ENCODE measurements around the gene MUC20. TPM values are rescaled to one million over a fixed set of nuclear protein-coding genes. Genes with fewer than 3 reads are reported as not detected.
A peak's percentile ranks its signal among the peaks of the same experiment; 100 is the strongest.

The MUC20 gene
- total RNA-seq, 1 donor from 2014 or later: 0.17 TPM

DNA sequence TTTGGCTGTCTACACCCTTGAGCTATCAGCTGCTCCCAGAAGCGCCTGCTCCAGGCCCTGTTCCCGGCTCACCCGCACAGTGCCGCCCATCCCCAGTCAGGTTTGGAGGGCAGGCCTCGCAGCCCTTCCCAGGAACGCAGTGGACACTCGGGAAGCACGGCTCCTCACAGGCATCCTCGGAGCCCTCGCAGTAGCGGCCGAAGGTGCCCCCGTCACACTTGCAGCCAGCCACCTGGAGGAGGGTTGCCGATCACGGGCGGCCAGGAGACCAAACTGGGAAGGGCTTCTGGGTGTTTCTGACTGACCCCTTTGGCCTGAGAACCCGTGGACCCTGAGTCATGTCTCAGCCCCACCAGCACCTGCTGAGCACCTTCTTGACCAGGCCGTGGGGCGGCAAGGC, 33.4 kb downstream of the MUC20 start:
- Histone ChIP-seq H4K20me1 (ENCODE audit: low read depth) (no peaks in the 10 kb centered on the region), H3K9ac (no peak overlapping the region), H3K4me3 (no peak overlapping the region), H2AFZ (replicated peaks) (no peak overlapping the region), H3K4me2 (no peak overlapping the region), H3K9me3 (ENCODE audit: low read depth) (no peaks in the 10 kb centered on the region), H3K36me3 (no peaks in the 10 kb centered on the region), H3K79me2 (ENCODE audit: low read depth) (no peaks in the 10 kb centered on the region), H3K4me1 (no peaks in the 10 kb centered on the region), H3F3A (ENCODE audit: low read depth) (no peaks in the 10 kb centered on the region), H3K27me3 (no peaks in the 10 kb centered on the region), H3K27ac (no peak overlapping the region)
- Mint-ChIP-seq H3K4me3 (no peak overlapping the region), H3K36me3 (peaks cover 1% of the 10 kb centered on the region), H3K27ac (no peak overlapping the region), H3K27me3 (ENCODE audit: insufficient read depth, low read depth) (peaks cover 2% of the 10 kb centered on the region), H3K9me3 (no peaks in the 10 kb centered on the region), H3K4me1 (peaks cover 8% of the 10 kb centered on the region)
- no peak for DNase-seq (ENCODE audit: low spot score)
- TF ChIP-seq, protein P1, sequence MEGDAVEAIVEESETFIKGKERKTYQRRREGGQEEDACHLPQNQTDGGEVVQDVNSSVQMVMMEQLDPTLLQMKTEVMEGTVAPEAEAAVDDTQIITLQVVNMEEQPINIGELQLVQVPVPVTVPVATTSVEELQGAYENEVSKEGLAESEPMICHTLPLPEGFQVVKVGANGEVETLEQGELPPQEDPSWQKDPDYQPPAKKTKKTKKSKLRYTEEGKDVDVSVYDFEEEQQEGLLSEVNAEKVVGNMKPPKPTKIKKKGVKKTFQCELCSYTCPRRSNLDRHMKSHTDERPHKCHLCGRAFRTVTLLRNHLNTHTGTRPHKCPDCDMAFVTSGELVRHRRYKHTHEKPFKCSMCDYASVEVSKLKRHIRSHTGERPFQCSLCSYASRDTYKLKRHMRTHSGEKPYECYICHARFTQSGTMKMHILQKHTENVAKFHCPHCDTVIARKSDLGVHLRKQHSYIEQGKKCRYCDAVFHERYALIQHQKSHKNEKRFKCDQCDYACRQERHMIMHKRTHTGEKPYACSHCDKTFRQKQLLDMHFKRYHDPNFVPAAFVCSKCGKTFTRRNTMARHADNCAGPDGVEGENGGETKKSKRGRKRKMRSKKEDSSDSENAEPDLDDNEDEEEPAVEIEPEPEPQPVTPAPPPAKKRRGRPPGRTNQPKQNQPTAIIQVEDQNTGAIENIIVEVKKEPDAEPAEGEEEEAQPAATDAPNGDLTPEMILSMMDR (IDR thresholded peaks at IDR 0.05): no peak

- TF ChIP-seq EZH2phosphoT487 (IDR thresholded peaks at IDR 0.05) (no peak), EZH2 (IDR thresholded peaks at IDR 0.05) (no peak)
- TF ChIP-seq, protein P1 (IDR thresholded peaks at IDR 0.05): no peak
- peaks cover 1% of the 10 kb centered on the region for H3K36me3 Mint-ChIP-seq
- peaks cover 2% of the 10 kb centered on the region for H3K27me3 Mint-ChIP-seq (ENCODE audit: insufficient read depth, low read depth)
- no peaks in the 10 kb centered on the region for H4K20me1 ChIP-seq (ENCODE audit: low read depth)
- no peaks in the 10 kb centered on the region for H3K36me3 ChIP-seq
- no peak overlapping the region for H3K27ac ChIP-seq
- H3K79me2 ChIP-seq (ENCODE audit: low read depth): no peaks in the 10 kb centered on the region
- H3K4me3 Mint-ChIP-seq: peak overlapping the region; percentile 36
- no peaks in the 10 kb centered on the region for H3K9me3 Mint-ChIP-seq
- no peaks in the 10 kb centered on the region for H3K27me3 ChIP-seq
- no peaks in the 10 kb centered on the region for H3K4me1 ChIP-seq
- no peak overlapping the region for H3K4me2 ChIP-seq
- no peaks in the 10 kb centered on the region for H3K9me3 ChIP-seq (ENCODE audit: low read depth)
- H3K4me3 ChIP-seq: no peak overlapping the region
- no peak overlapping the region for H3K27ac Mint-ChIP-seq
- peaks cover 8% of the 10 kb centered on the region for H3K4me1 Mint-ChIP-seq
- no peak for DNase-seq (ENCODE audit: low spot score)
- H2AFZ ChIP-seq (replicated peaks): no peak overlapping the region
- no peak overlapping the region for H3K9ac ChIP-seq
- H3F3A ChIP-seq (ENCODE audit: low read depth): no peaks in the 10 kb centered on the region
These were observed 34.1 kb downstream of the MUC20 start for GRCh38 chr3:195754906-195755305.

DNA sequence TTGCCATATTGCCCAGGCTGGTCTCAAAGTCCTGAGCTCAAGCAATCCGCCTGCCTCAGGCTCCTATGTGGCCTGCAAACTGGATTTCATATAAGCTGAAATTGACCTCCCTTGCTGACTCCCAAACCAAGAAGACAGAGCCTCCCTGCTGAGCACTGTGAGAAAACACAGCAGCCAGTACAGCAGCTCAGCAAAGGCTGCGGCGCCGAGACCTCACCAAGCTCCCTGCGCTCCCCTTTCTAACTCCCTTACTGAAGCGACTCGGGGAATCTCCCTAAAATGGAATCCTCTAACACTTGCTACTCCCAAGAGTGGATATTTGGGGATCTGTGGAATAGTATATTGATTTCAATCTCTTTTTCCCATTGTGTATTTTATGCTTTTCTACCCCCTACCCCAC, 34.6 kb downstream of the MUC20 start:
- H2AFZ ChIP-seq (replicated peaks): no peak overlapping the region
- no peak overlapping the region for H3K27ac ChIP-seq
- Mint-ChIP-seq H3K27me3 (ENCODE audit: insufficient read depth, low read depth) (peaks cover 2% of the 10 kb centered on the region), H3K9me3 (no peaks in the 10 kb centered on the region), H3K4me3 (peak overlapping the region; percentile 36), H3K36me3 (peaks cover 1% of the 10 kb centered on the region), H3K27ac (no peak overlapping the region), H3K4me1 (peaks cover 8% of the 10 kb centered on the region)
- H3F3A ChIP-seq (ENCODE audit: low read depth): no peaks in the 10 kb centered on the region
- no peaks in the 10 kb centered on the region for H3K4me1 ChIP-seq
- no peak for DNase-seq (ENCODE audit: low spot score)
- no peak overlapping the region for H3K4me3 ChIP-seq
- no peaks in the 10 kb centered on the region for H3K79me2 ChIP-seq (ENCODE audit: low read depth)
- no peaks in the 10 kb centered on the region for H4K20me1 ChIP-seq (ENCODE audit: low read depth)
- H3K36me3 ChIP-seq: no peaks in the 10 kb centered on the region
- no peaks in the 10 kb centered on the region for H3K27me3 ChIP-seq
- H3K9me3 ChIP-seq (ENCODE audit: low read depth): no peaks in the 10 kb centered on the region
- TF ChIP-seq, protein P1 (IDR thresholded peaks at IDR 0.05): no peak
- TF ChIP-seq EZH2phosphoT487 (IDR thresholded peaks at IDR 0.05): no peak
- no peak for TF ChIP-seq EZH2 (IDR thresholded peaks at IDR 0.05)
- H3K9ac ChIP-seq: no peak overlapping the region
- no peak overlapping the region for H3K4me2 ChIP-seq
